IMR-90 (cell line): ENCODE data around the gene PLAAT3. TPM values are rescaled to one million over a fixed set of nuclear protein-coding genes. Genes with fewer than 3 reads are reported as not detected.

Experiments
- ATAC-seq: fragments of 200-7000 bp; cut with Tn5 transposase; 2 replicates; pipeline ENCODE4 v1.9.1; 2020; ENCODE audit warnings: low read depth, mild to moderate bottlenecking, moderate library complexity
- BruUV-seq: library from RNA; stranded (reverse); fragments of 400-500 nt; replicated peaks from 2 replicates; lab custom pipeline; 2021; lab: Mats Ljungman, UMichigan
- CTCF ChIA-PET: fragments of 300-600 bp; formaldehyde crosslinking; extraction: SDS; loops from one replicate; lab custom pipeline; 2021; ENCODE audit warnings: antibody characterized with exemption; lab: Yijun Ruan, JAX
- POLR2A ChIA-PET: fragments of 300-600 bp; sonication (Branson Sonifier 250); formaldehyde crosslinking; loops from one replicate; lab custom pipeline; 2022; ENCODE audit warnings: antibody characterized with exemption; ENCODE audit not compliant: unreplicated experiment; lab: Charles Lee
- DNase-seq: peaks from one replicate; pipeline ENCODE4 v3.0.0; 2013
- H2AFZ ChIP-seq: replicated peaks from 2 replicates; pipeline ENCODE3; 2013; ENCODE audit warnings: low read length, mild to moderate bottlenecking; ENCODE audit not compliant: poor library complexity
- H2AK5ac ChIP-seq: 2 replicates; pipeline ENCODE4 v1.6.1; 2013; ENCODE audit warnings: low read depth, low read length, inconsistent platforms
- H2AK9ac ChIP-seq: replicated peaks from 2 replicates; pipeline ENCODE3; 2013; ENCODE audit warnings: mild to moderate bottlenecking, low read depth, low read length, moderate library complexity; ENCODE audit not compliant: poor library complexity
- H2BK120ac ChIP-seq: 2 replicates; pipeline ENCODE4 v1.6.1; 2013; ENCODE audit warnings: low read depth, low read length, inconsistent platforms
- H2BK15ac ChIP-seq: 3 replicates; pipeline ENCODE4 v1.6.1; 2013; ENCODE audit warnings: low read depth, low read length, inconsistent platforms
- H2BK20ac ChIP-seq: 2 replicates; pipeline ENCODE4 v1.6.1; 2013; ENCODE audit warnings: low read depth, mild to moderate bottlenecking, inconsistent platforms, low read length, moderate library complexity
- H2BK5ac ChIP-seq: 2 replicates; pipeline ENCODE4 v1.6.1; 2013; ENCODE audit warnings: mild to moderate bottlenecking, low read depth, low read length, inconsistent platforms; ENCODE audit not compliant: poor library complexity, severe bottlenecking
- H3K14ac ChIP-seq: replicated peaks from 2 replicates; pipeline ENCODE4 v1.6.1; 2013; ENCODE audit warnings: low read depth, low read length, inconsistent platforms
- H3K18ac ChIP-seq: 2 replicates; pipeline ENCODE4 v1.6.1; 2013; ENCODE audit warnings: low read depth, low read length, control low read depth
- H3K23ac ChIP-seq: 2 replicates; pipeline ENCODE4 v1.6.1; 2013; ENCODE audit warnings: low read depth, low read length, inconsistent platforms
- H3K27ac ChIP-seq: 2 replicates; pipeline ENCODE4 v1.5.1; 2013; ENCODE audit warnings: mild to moderate bottlenecking, control low read depth, low read length; ENCODE audit not compliant: insufficient read depth
- H3K27me3 ChIP-seq: 2 replicates; pipeline ENCODE4 v1.6.1; 2013; ENCODE audit warnings: low read length; ENCODE audit not compliant: control insufficient read depth, insufficient read depth
- H3K36me3 ChIP-seq: 2 replicates; pipeline ENCODE4 v1.6.1; 2013; ENCODE audit warnings: low read length, mixed read lengths; ENCODE audit not compliant: control insufficient read depth, insufficient read depth
- H3K4ac ChIP-seq: 2 replicates; pipeline ENCODE4 v1.6.1; 2013; ENCODE audit warnings: low read depth, low read length, inconsistent platforms
- H3K4me1 ChIP-seq: 2 replicates; pipeline ENCODE4 v1.6.1; 2013; ENCODE audit warnings: low read length, mixed read lengths; ENCODE audit not compliant: control insufficient read depth, insufficient read depth
- H3K4me2 ChIP-seq: 2 replicates; pipeline ENCODE4 v1.6.1; 2013; ENCODE audit warnings: low read depth, mild to moderate bottlenecking, control low read depth, low read length, moderate library complexity
- H3K4me3 ChIP-seq: 2 replicates; pipeline ENCODE4 v1.5.1; 2013; ENCODE audit warnings: low read depth, mild to moderate bottlenecking, control low read depth, low read length, moderate library complexity; ENCODE audit not compliant: insufficient read depth
- H3K56ac ChIP-seq: 2 replicates; pipeline ENCODE4 v1.6.1; 2013; ENCODE audit warnings: low read length, inconsistent platforms; ENCODE audit not compliant: insufficient read depth; ENCODE audit errors: extremely low read depth
- H3K79me1 ChIP-seq, 2 experiments: 2 replicates each; pipeline ENCODE4 v1.6.1; 2013; ENCODE audit warnings: low read length in 2 of 2, inconsistent platforms in 1 of 2, low read depth in 1 of 2
- H3K9ac ChIP-seq: 2 replicates; pipeline ENCODE4 v1.6.1; 2013; ENCODE audit warnings: low read depth, low read length, control low read depth
- H3K9me1 ChIP-seq: 2 replicates; pipeline ENCODE4 v1.6.1; 2013; ENCODE audit warnings: low read length, inconsistent platforms; ENCODE audit not compliant: insufficient read depth
- H3K9me3 ChIP-seq: 2 replicates; pipeline ENCODE4 v1.6.1; 2013; ENCODE audit warnings: low read length; ENCODE audit not compliant: control insufficient read depth, insufficient read depth
- H4K20me1 ChIP-seq: 2 replicates; pipeline ENCODE4 v1.6.1; 2013; ENCODE audit warnings: low read length, inconsistent platforms; ENCODE audit not compliant: insufficient read depth
- H4K5ac ChIP-seq: 2 replicates; pipeline ENCODE4 v1.6.1; 2013; ENCODE audit warnings: mild to moderate bottlenecking, low read depth, low read length, control low read depth
- H4K8ac ChIP-seq, 2 experiments: 2 replicates each; pipeline ENCODE4 v1.6.1; 2013; ENCODE audit warnings: low read depth in 2 of 2, low read length in 2 of 2, control low read depth in 1 of 2, inconsistent platforms in 1 of 2
- H4K91ac ChIP-seq: 2 replicates; pipeline ENCODE4 v1.6.1; 2013; ENCODE audit warnings: low read depth, low read length, inconsistent platforms; ENCODE audit not compliant: insufficient read depth
- CEBPB ChIP-seq: IDR thresholded peaks from 2 replicates; pipeline ENCODE4 v1.6.1; 2012; ENCODE audit warnings: low read depth, low read length, improper control_type of control experiment
- CHD1 ChIP-seq: IDR thresholded peaks from 2 replicates; pipeline ENCODE4 v1.6.1; 2012; ENCODE audit warnings: low read depth, low read length, improper control_type of control experiment
- MAFK ChIP-seq: IDR thresholded peaks from 2 replicates; pipeline ENCODE4 v1.6.1; 2012; ENCODE audit warnings: low read depth, low read length, improper control_type of control experiment
- MAZ ChIP-seq: IDR thresholded peaks from 2 replicates; pipeline ENCODE4 v1.6.1; 2012; ENCODE audit warnings: low read depth, mild to moderate bottlenecking, low read length, improper control_type of control experiment, moderate library complexity, borderline replicate concordance
- RCOR1 ChIP-seq: IDR thresholded peaks from 2 replicates; pipeline ENCODE4 v1.6.1; 2012; ENCODE audit warnings: mild to moderate bottlenecking, low read length, improper control_type of control experiment; ENCODE audit not compliant: insufficient replicate concordance
- SMC3 ChIP-seq: fragments of 150-350 bp; IDR thresholded peaks from 2 replicates; pipeline ENCODE4 v1.6.1; 2016; ENCODE audit warnings: low read depth, mild to moderate bottlenecking, antibody characterized with exemption, low read length, moderate library complexity
- WGBS, 2 experiments: methylation state at CpG; one replicate each; pipeline versions ENCODE4 v1.1.5 to v1.1.7; 2013; ENCODE audit warnings: missing lambda C conversion rate in 2 of 2; ENCODE audit not compliant: insufficient read length in 1 of 2; ENCODE audit errors: extremely low coverage in 2 of 2; 5-methylcytosine and 5-hydroxymethylcytosine counted together
- dilution Hi-C: fragments of 300-500 bp; cut with HindIII; formaldehyde crosslinking; loops from one replicate; pipeline ENCODE4 v1.14.3; 2018; ENCODE audit warnings: low sequenced_read_pairs; ENCODE audit not compliant: unreplicated experiment
- in situ Hi-C: fragments of 300-500 bp; cut with MboI; formaldehyde crosslinking; loops from 3 replicates; pipeline ENCODE4 v1.14.3; 2019; ENCODE audit warnings: low sequenced_read_pairs, inconsistent platforms, mixed read lengths
- intact Hi-C: fragments of 100-400 bp; cut with micrococcal nuclease; formaldehyde crosslinking; loops from 2 replicates; pipeline ENCODE4 v1.10.0; 2022
- polyA plus RNA-seq, 3 experiments: library from polyadenylated mRNA; depleted of rRNA; stranded (reverse); fragments of >200 nt; gene quantifications; 2 replicates each; pipeline ENCODE4 v1.2.3, GENCODE V29; 2012; ENCODE audit warnings: low replicate concordance in 1 of 3
- total RNA-seq: library from RNA; depleted of rRNA; stranded (reverse); fragments of >200 nt; gene quantifications from 2 replicates; pipeline ENCODE4 v1.2.3, GENCODE V29; 2012

The PLAAT3 gene
- total and polyA plus RNA-seq, 2 of the 4 experiments (the other 2 are of a cell fraction): 3.2 to 3.9 TPM

DNA sequence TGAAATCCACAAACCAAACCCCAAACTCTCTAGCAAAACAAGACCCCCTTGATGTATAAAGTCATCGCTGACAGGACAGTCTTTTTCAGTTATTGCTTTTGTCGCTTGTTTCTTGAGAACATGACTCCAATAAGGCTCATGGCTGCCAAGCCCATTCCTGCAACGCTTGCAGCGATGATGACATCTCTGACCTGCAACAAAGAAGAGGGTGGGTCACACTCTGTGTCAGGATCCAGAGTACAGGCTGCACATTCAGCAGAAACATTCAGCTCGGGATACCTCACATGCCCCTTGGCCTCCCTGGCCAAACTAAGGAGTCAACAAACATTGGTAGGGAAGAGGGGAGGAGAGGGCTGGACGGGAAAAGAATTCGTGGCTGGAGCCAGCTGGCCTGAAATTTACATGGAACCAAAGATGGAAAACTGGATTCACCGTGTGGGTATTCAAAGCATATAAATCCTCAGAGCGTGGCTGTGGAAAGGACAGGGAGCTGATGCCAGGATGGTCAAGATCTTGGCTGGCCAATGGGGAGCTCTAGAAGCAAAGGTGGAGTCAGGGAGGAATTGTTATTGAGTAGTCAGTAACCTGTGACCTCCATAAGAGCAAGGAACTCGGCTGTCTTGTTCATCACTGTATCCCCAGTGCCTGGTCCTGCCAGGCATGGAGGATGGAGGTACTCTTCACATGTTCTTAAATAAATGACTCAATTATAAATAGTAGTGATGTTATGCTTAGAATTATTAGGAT, 39.2 kb downstream of the PLAAT3 start:
- BruUV-seq: no TSS peak
- no peak overlapping the region for H2BK5ac ChIP-seq
- no peaks in the 10 kb centered on the region for H4K20me1 ChIP-seq
- H2BK20ac ChIP-seq: peak overlapping the region; percentile 30; the same call in 1 of the 2 replicates
- peak overlapping the region; percentile 85 for H2AFZ ChIP-seq
- peak overlapping the region; percentile 10; the same call in 1 of the 2 replicates for H3K9ac ChIP-seq
- H3K4me2 ChIP-seq: peak overlapping the region; percentile 74
- peak overlapping the region; percentile 49 for H2BK120ac ChIP-seq
- DNase-seq: peak; percentile 27
- peak overlapping the region; percentile 59 for H3K4ac ChIP-seq
- peak overlapping the region; percentile 76 for H4K5ac ChIP-seq
- TF ChIP-seq CHD1 (no peak), SMC3 (no peak), CEBPB (peak; percentile 22; the same call in 1 of the 2 replicates), MAFK (0 out of 2 replicates have a peak, but pooled peaks have one; percentile 10), RCOR1 (no peak), MAZ (no peak)
- peak overlapping the region; percentile 3 for H2AK9ac ChIP-seq
- 0 out of 2 replicates have a peak overlapping the region, but pooled peaks have one; percentile 15 for H3K4me3 ChIP-seq
- no peaks in the 10 kb centered on the region for H3K9me3 ChIP-seq
- H3K36me3 ChIP-seq: no peaks in the 10 kb centered on the region
- ChIA-PET CTCF (no interaction called here), POLR2A (no interaction called here)
- H2BK15ac ChIP-seq: no peak overlapping the region
- dilution Hi-C loops (no loop called here), intact Hi-C loops (no loop called here), in situ Hi-C loops (no loop called here)
- H2AK5ac ChIP-seq: no peak overlapping the region
- peak overlapping the region; percentile 26; the same call in 1 of the 2 replicates for H3K23ac ChIP-seq
- H3K4me1 ChIP-seq: peaks cover 8% of the 10 kb centered on the region
- peak overlapping the region; percentile 51 for H3K14ac ChIP-seq
- 57% methylated on average over 7 of the region's 10 CpGs; no CpG with 5 or more reads in 1 of the 2 experiments for WGBS, 2 experiments
- H3K18ac ChIP-seq: peak overlapping the region; percentile 58
- peak overlapping the region; percentile 95 to 96 for H4K8ac ChIP-seq
- no peaks in the 10 kb centered on the region for H3K27me3 ChIP-seq
- peak overlapping the region; percentile 45; the same call in 1 of the 2 replicates for H3K27ac ChIP-seq
- ATAC-seq: peak; percentile 61
- peak overlapping the region; percentile 53 for H4K91ac ChIP-seq
- H3K56ac ChIP-seq: peak overlapping the region; percentile 44; the same call in 1 of the 2 replicates
- no peaks in the 10 kb centered on the region for H3K79me1 ChIP-seq
- peaks cover 8% of the 10 kb centered on the region for H3K9me1 ChIP-seq
